GM19025 (cell line): ENCODE results near the gene NCR3LG1.

Source experiments
- ATAC-seq: cut with Tn5 transposase; IDR thresholded peaks from one replicate; pipeline ENCODE4 v1.9.1; 2021; ENCODE audit warnings: mild to moderate bottlenecking, low read depth, moderate library complexity; ENCODE audit not compliant: unreplicated experiment

The NCR3LG1 gene

DNA sequence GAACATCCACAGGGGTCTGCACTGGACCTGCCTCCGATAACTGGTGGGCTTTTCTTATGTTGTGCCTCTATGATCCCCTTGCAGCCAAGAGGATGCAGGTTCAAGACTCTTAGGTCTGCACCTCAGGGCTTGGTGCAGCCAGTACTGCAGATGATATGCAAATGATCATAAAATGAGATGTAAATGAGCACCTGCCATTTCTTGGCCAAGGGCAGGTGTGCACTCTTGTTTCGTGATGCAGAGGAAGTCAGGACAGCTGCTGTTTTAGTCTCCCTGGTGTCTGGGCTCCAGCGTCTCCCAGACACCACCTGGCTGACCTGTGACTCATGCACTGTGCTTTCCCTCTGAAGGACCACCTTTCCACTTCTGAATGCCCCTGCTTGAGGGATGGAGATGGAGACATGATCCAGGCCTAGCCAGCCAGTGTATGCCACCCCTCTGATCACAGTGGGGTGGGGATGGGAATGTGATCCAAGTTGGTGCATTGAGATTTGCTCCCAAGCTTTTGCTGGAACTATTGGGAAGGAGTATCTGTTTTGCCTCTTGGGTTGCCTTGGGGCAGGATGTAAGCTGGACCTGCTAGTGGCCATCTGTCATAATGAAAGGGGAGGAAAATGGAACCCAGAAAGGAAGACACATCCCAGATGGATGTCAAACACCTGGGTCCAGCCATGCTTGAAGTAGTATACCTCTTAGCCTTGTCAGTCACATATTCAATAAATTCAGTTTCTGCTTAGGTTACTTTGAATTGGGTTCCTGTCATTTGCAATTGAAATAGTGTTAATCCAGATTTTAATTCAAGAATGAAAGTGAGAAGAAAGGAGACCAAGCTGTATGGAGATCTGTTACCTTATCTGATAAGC lies 40.1 kb downstream of the NCR3LG1 start:
- ATAC-seq, result no peak

DNA sequence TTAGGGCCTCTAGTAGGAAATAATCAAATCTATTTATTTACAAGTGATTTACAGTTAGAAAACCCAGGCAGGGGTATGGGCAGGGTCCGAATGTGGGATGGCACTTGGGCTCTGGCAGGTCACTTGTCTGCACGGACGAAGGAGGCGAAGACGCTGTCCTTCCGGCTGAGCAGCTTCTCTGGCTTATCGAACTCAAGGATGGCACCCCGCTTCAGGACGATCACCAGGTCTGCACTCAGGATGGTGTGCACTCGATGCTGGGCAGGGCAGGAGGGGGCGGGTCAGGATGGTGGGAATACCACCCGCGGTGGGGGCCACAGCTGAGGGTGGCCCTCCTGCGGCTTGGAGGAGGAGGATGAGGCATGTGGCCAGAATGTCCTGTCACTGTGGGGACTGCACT lies 41.3 kb downstream of the NCR3LG1 start:
- no peak for ATAC-seq

DNA sequence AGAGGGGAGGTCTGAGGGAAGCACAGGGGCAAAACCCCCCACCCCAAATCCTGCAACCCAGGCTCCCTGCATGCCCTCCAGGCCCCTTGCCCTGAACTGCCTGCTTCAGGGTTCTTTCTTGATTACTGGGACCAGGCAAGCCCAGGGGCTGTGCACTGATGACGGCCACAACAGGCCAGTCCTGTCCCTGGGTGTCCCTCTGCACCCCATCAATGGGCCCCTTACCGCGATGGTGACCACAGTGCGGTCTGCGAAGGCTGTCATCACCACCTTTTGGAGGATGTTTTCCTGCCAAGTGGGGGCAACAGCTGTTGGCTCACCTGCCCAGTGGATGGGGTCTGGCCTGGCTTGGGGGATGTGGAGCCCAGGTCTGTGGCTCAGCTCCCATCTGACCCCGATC lies 41.9 kb downstream of the NCR3LG1 start:
- no peak for ATAC-seq

DNA sequence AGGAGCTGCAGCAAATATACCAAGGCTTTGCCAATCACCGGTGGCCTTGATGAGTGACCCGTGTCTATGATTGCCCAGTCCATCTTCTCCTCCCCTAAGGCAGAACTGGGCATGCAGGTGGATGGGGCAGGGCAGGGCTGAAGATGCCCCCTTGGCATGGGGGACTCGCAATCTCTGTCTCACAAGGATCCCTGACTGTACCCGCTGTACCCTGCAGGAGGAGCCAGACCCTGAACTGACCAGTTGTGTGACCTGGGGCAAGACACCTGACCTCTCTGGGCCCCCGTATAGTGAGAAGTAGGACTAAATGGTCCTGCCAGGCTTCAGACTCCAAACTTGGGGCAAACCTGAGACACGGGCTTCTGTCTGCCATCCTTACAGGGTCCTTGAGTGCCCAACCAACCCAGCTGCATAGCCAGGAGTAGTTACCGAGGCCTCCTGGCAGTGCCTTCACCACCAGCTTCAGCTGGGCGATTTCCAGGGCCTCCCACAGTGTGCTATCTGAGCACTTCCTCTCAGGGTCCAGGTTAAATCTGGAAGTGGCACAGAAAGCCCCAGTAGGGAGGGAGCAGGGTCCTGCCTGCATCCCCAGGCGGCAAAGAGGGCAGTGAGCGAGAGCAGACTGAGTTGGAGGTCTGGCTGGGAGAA lies 43.3 kb downstream of the NCR3LG1 start:
- ATAC-seq, result no peak

DNA sequence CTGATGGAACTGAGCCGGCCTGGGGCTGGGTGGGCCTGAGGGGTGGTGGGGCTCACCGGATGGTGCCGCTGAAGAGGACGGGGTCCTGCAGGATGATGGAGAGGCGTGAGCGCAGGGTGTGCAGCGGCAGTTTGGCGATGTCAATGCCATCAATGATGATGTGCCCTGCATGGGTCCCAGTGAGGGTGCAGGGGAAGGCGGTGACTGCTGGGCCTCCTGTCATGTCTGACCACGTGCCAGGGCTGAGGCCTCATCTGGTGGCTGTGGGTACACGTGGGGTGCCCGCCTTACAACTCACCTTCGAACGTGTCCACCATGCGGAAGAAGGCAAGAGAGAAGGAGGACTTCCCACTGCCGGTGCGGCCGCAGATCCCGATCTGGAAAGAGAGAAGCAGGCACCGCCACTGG lies 44.0 kb downstream of the NCR3LG1 start:
- ATAC-seq, result no peak

DNA sequence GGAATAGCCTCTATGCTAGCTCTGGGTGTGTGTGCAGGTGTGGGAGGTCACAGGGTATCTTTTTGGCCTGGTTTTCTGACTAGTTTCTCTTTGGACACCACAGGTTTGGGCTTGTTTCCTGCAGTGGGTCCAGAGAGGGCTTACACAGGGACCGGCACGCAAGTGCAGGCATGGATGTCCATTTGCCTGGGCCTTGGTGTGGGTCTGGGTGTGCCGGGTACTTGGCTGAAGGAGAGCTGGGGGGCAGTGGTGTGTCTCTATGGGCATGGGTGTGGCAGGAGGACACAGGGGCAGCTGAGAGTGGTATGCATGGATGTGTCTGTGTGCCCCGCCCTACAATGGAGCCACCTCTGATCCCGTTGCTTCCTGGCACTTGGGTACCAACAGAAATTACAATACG lies 44.4 kb downstream of the NCR3LG1 start:
- ATAC-seq, result no peak

DNA sequence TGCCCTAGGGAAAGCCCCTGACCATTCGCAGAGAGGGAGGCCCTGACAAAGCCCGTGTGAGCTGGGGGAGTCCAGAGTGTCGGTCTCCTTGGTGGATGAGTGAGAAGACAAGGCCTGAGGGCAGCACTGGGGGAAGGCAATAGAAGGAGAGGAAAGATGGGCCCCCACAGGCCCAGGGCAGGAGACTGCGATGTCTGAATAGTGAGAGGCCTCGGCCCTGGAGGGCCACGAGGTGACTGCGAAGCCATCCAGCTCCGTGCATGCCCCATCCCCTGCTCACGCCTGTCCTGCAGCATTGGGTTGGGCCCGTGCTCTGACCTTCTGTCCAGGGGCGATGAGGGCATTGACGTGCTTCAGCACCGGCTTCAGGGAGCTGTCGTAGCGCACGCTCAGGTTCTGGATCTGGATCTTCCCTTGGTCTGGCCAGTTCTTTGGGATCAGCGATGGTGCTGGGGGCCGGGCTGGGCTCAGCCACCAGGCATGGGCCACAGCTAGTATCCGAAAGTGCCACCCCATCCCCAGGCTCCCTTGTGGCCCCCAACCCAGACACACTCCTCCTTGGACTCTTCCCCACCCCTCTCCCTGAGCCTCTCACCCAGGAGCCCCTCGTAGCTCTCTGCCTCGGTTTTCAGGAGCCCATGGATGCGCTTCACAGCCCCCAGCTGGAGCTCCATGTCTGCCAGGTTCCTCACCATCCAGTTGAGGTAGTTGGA lies 45.2 kb downstream of the NCR3LG1 start:
- ATAC-seq, result no peak

DNA sequence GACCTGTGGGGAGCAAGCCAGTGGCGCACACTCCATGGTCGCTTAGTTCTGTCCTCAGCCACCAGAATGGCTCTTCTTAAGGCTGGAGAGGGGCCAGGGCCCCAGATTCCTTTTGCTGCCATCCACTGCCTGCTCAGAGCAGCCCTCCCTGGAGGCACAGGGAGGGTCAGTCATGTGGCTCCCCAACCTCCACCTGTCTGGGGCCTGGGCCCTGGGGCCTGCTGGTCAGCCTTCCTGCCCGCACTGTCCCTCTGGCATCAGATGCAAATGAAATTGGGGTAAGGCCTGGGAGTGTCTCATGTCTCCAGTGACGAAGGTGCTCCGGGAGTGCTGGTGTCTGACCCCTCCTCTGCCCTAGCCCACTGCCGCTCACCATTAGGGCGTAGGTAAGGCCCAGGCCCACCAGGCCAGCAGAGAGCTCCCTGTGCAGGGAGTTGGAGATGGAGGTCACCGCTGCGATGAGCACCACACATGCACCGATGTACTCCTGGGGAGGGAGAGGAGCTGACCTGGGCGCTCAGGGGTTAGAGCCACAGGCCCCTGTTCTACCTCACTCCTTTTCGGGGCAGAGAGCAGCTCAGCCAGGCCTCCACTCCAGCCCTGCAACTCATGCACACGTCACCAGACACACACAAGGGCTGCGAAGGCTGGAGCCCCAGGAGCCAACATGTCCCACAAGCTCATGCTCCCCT lies 45.9 kb downstream of the NCR3LG1 start:
- no peak for ATAC-seq

DNA sequence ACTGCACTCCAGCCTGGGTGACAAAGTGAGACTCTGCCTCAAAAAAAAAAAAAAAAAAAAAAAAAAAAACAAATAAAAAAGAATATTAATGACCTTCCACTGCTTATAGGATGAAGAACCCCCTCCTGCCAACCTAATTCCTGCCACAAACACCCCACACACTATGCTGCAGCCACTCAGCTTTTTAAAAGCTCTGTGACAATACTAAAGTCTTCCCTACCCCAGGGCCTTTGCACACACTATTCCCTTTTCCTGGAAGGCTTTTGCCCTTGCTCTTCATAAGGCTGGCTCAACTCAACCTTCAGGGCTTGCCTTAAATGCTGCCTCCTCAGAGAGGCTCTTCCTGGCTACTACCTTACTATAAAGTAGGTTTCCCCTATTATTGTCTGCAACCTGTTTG lies 47.6 kb downstream of the NCR3LG1 start:
- no peak for ATAC-seq

DNA sequence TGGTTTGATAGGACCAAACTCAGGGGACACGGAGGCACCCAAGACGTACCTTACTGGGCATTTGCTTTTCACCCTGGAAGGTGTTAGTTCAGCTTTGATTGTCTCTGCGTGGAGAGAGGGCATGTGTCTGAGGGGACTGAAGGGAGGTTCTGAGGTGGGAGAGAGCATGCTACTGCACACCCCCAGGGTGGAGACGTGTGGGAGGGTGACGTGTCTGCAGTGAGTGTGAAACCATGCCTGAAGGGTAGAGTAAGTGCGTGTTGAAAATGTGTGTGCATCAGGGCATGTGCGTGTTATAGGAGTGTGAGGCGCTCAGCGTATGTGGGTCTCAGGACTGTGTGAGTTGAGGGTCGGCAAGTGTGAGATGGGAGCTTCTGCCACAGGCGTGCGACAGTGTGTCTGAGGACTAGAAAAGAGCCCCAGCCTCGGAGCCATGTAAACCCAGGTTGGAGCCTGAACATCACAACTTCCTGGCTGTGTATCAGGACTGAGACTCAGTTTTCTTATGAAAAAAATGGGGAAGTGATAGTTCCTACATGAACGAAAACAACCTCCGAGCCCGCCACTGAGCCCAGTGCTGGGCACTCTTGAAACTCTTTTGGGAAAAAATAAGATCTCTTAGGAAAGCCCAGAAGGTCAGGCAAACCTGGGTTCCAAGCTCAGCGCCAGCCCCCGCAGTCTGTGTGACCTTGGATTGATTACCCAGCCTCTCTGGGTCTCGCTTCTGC lies 48.6 kb downstream of the NCR3LG1 start:
- ATAC-seq, result peak; percentile 61

DNA sequence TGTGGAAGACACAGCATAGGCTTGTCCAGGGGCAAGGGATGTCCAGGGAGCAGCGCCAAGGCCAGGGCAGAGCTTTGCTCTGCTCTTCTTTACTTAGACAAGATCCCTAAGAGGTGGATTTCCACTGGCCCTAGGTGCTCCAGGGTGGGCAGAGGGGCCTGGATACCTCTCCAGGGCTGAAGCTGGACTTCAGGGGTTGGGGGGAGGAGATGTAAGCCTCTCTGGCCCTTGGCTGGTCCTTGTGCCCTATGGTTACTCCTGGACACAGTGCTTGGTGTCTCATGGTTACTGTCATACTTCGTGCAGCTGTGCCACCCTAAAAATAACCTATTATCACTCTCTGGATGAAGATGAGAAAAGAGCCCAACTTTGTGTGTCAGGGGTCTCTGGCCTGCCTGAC lies 49.7 kb downstream of the NCR3LG1 start:
- no peak for ATAC-seq

DNA sequence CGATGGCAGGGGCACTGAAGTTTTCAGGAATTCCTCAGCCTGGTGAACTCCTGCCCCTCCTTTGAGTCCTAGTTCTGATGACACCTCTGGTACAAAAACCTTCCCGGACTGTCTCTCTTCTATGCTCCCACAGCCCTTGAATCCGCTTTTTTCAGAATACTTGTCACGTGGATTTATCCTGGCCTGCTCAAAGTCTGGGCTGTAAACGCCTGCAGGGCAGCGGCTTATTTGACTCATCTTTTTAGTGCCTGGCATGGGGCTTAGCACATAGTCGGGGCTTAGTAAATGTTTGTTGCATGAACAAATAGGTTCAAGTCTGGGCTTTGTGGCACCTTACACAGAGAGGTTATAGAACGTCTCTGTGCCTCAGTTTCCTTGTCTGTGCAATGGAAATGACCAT lies 50.2 kb downstream of the NCR3LG1 start:
- no peak for ATAC-seq

DNA sequence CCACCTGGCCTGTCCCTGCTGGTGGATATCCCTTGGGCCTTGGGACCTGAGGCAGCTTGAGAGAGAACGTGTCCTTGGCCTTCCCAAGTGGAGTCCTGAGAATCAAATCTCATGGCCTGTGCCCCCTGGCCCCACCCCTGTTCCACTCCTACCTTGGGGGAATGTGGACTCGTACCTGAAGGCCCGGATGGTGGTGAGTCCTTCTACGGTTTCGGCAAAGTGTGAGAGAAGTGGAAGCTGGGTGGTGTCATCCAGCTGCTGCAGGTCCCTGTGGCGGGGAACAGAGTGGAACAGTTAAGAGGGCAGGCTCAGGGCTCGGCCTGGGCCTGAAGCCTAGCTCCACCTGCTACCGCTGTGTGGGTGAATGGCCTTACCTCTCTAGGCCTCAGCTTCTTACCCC lies 50.9 kb downstream of the NCR3LG1 start:
- no peak for ATAC-seq

DNA sequence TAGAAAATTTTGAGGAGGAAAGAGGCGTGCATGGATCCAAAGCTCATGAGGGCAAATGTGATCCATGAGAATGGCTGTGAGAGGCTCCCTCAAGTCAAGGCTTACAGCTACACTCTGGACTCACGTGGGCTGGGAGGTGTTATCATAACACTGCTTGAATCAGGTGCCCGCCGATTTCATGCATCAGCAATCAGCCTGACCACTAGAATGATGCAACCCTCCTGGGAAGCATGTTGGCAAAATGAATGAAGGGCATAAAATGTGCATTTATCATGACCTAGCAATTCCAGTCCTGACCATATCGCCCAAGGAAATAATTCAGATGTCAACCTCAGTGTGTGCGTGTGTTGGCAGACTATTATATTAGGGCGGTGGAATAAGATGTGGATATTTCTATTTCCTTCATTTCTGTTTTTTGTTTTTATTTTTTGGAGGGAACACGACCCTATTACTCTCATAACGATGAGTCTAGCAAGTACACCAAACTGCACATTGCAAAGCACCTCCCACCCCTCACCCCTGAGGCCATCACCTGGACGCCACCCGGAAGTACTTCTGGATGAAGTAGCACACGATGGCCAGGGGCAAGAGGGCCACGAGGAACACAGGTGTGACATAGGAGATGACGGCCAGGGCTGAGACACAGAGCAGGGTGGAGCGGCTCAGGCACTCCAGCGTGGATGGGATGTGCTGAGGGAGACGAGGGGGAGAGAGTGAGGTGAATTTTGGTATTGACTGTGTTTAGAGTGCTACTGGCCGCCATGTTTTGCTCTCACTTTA lies 52.6 kb downstream of the NCR3LG1 start:
- ATAC-seq, result no peak

DNA sequence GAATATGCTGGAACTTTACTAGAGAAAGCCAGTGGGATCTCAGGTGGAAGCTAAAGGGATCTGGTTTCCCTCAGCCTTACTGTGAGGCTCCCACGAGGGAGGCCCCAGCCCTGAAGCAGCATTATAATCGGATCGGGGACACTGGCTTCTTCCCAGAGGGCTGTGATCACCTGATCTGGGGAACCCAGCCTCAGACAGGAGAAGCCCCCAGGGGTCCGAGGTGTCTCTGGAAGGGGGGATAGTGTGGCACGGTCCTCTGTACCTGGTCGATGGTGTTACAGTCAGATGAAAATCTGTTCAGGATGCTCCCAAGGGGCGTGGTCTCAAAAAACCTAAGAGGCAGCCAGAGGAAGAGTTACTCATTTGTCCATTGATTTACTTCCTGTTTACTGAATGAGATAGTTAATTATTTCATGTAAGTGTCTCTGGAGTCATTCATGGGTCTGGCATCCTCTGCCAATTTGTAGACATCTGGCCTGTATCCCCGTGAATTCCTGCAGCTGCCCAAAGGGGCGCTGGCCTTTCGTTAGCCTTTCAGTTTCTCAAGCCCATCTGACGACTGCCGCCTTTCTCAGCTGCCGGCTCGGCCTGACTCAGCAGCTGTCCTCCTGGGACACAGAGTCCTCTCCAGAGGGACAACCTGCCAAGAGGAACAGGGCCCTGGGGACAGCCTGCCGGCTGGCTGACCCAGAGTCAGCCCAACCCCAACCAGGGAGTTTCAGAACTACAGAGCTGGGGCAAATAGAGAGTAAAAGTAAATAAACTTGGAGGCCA lies 53.8 kb downstream of the NCR3LG1 start:
- peak; percentile 76 for ATAC-seq

DNA sequence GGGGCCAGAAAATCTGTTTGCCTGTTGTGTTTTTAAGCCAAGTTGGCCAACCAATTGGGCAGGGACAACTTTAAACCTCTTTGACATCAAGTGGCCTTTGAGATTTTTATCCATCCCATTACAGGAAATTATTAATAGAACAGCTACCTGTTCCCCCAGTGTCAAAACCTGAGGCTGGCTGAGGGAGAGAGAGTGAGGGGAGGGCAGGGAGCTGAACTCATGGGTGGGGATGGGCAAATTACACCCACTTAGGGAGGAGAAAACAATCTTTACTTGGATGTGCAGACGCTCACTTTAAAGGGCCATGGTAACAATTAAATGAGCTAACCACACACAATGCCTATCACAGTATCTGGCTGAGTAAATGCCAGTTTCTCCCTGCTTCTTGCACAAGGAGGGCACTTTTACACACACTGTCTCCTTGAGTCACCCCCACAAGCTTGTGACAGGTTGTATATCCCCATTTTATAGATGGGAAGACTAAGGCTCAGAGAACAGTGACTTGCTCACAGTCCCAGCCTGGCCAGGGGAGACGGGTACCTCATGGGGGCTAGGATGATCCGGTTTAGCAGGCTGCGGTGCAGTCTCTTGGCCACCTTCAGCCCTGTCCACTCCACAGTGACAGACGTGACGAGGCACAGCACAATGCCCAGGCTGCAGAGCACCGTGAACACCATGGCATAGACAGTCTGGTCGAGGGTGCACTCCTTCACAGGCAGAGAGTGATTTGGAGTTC lies 54.6 kb downstream of the NCR3LG1 start:
- ATAC-seq, result no peak

DNA sequence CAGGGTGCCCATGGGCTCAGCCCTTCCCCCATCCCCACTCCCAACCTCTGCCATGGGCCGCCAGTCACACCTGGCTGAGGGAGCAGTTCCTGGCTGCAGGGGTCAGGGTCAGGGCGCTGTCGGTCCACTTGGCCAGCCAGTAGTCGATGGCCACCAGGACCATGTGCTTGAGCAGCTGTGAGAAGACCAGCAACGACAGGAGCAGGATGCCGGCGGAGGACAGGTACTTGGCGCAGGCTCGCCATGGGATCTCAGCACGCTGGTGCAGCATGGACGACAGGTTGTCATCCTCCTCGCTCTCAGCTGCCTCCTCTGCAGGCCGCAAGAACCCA lies 55.2 kb downstream of the NCR3LG1 start:
- ATAC-seq, result no peak

DNA sequence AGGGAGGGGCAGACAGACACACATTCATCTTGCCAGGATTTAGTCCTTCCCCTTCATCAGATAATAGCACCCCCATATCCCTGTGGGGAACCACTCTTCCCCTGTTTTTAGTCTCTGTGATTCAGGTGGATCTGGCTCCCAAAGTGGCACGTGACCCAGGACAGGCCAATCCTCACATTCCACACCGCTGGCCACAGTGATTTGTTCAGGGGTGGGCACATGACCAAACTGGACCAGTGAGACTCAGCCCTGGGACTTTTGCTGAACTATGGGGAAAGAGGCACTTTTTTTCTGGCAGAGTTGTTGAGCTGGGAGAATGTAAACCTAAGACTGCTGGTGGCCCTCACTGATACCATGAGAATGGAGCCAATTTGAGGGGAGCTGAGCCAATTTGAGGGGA lies 56.0 kb downstream of the NCR3LG1 start:
- no peak for ATAC-seq
